HCT116 (cell line): ENCODE data around the gene VASH1. TPM values are rescaled to one million over a fixed set of nuclear protein-coding genes. Genes with fewer than 3 reads are reported as not detected.

Source experiments
- ATAC-seq: fragments of 200-7000 bp; cut with Tn5 transposase; 2 replicates; pipeline ENCODE4 v1.9.1; 2020; ENCODE audit warnings: mild to moderate bottlenecking, moderate library complexity
- BruUV-seq: library from RNA; stranded (reverse); fragments of 400-500 nt; replicated peaks from 2 replicates; lab custom pipeline; 2021; lab: Mats Ljungman, UMichigan
- CTCF ChIA-PET: fragments of 300-600 bp; sonication (Branson Sonifier 250); formaldehyde crosslinking; loops from one replicate; lab custom pipeline; 2021; ENCODE audit warnings: antibody characterized with exemption; lab: Charles Lee
- POLR2A ChIA-PET: fragments of 300-600, 350-600 bp; sonication (Branson Sonifier 250); formaldehyde crosslinking; loops from one replicate; lab custom pipeline; 2021; ENCODE audit warnings: antibody characterized with exemption; lab: Charles Lee
- RAD21 ChIA-PET, 2 experiments: fragments of 300-600 bp; sonication (Branson Sonifier 250); formaldehyde crosslinking; loops; one replicate each; lab custom pipeline; 2023; ENCODE audit warnings: low total read pairs in 2 of 2; ENCODE audit not compliant: uncharacterized antibody in 2 of 2, unreplicated experiment in 2 of 2, low non-redundant PET in 1 of 2; lab: Charles Lee
- DNase-seq: peaks from one replicate; pipeline ENCODE4 v3.0.0-alpha.2; 2010; ENCODE audit warnings: low read depth, low spot score
- H2AFZ ChIP-seq: fragments of 200-600 bp; shearing (Covaris generic), sonication (generic); 2 replicates; pipeline ENCODE4 v1.6.1; 2017; ENCODE audit warnings: low read depth, mixed run types, mixed read lengths, antibody characterized with exemption, low read length; ENCODE audit not compliant: poor library complexity, severe bottlenecking
- H3K27ac ChIP-seq: 2 replicates; pipeline ENCODE4 v1.5.1; 2012; ENCODE audit warnings: low read depth, low read length
- H3K27me3 ChIP-seq: fragments of 200-600 bp; sonication (generic); 2 replicates; pipeline ENCODE4 v1.6.1; 2016; ENCODE audit warnings: mixed run types, low read length, mixed read lengths; ENCODE audit not compliant: insufficient read depth
- H3K36me3 ChIP-seq, 2 experiments: fragments of 200-500 bp in 1 of 2; fragments of 200-600 bp in 1 of 2; sonication (Bioruptor generic) in 1 of 2; sonication (generic) in 1 of 2; 2 replicates each; pipeline versions ENCODE4 v1.5.1 to v1.6.1; 2014 to 2016; ENCODE audit warnings: low read length in 2 of 2, inconsistent platforms in 1 of 2, mixed read lengths in 1 of 2, mixed run types in 1 of 2; ENCODE audit not compliant: insufficient read depth in 2 of 2, control insufficient read depth in 1 of 2
- H3K4me1 ChIP-seq, 2 experiments: fragments of 200-600 bp in 1 of 2; sonication (generic) in 1 of 2; 2 replicates each; pipeline versions ENCODE4 v1.5.1 to v1.6.1; 2012 to 2017; ENCODE audit warnings: low read length in 2 of 2, inconsistent platforms in 1 of 2, mild to moderate bottlenecking in 1 of 2, mixed read lengths in 1 of 2, mixed run types in 1 of 2, moderate library complexity in 1 of 2; ENCODE audit not compliant: insufficient read depth in 2 of 2, control insufficient read depth in 1 of 2
- H3K4me2 ChIP-seq: fragments of 200-600 bp; sonication (generic); 2 replicates; pipeline ENCODE4 v1.6.1; 2017; ENCODE audit warnings: mixed run types, low read length, mixed read lengths
- H3K4me3 ChIP-seq, 2 experiments: fragments of 200-600 bp in 1 of 2; sonication (generic) in 1 of 2; replicated peaks in 1 of 2; 2 replicates each; pipeline ENCODE4 v1.5.1; 2011 to 2016; ENCODE audit warnings: low read length in 2 of 2, control low read depth in 1 of 2, low read depth in 1 of 2, mild to moderate bottlenecking in 1 of 2, mixed read lengths in 1 of 2, mixed run types in 1 of 2
- H3K79me2 ChIP-seq: fragments of 200-600 bp; sonication (generic); 2 replicates; pipeline ENCODE4 v1.6.1; 2017; ENCODE audit warnings: mild to moderate bottlenecking, mixed run types, low read length, moderate library complexity, mixed read lengths; ENCODE audit not compliant: insufficient read depth
- H3K9ac ChIP-seq: fragments of 200-600 bp; sonication (generic); 2 replicates; pipeline ENCODE4 v1.6.1; 2016; ENCODE audit warnings: low read length, mixed read lengths
- H3K9me2 ChIP-seq: fragments of 200-600 bp; sonication (generic), shearing (Covaris generic); 2 replicates; pipeline ENCODE4 v1.6.1; 2017; ENCODE audit warnings: mixed run types, mild to moderate bottlenecking, moderate library complexity; ENCODE audit not compliant: insufficient read depth
- H3K9me3 ChIP-seq, 2 experiments: fragments of 200-500 bp in 1 of 2; fragments of 200-600 bp in 1 of 2; sonication (Bioruptor generic) in 1 of 2; sonication (generic) in 1 of 2; 2 replicates each; pipeline ENCODE4 v1.6.1; 2014 to 2017; ENCODE audit warnings: low read length in 2 of 2, mixed read lengths in 2 of 2, inconsistent platforms in 1 of 2, low read depth in 1 of 2, mild to moderate bottlenecking in 1 of 2, mixed run types in 1 of 2, moderate library complexity in 1 of 2; ENCODE audit not compliant: control insufficient read depth in 1 of 2, insufficient read depth in 1 of 2
- H4K20me1 ChIP-seq: fragments of 200-600 bp; sonication (generic), shearing (Covaris generic); 2 replicates; pipeline ENCODE4 v1.6.1; 2017; ENCODE audit warnings: mixed run types, mild to moderate bottlenecking, moderate library complexity; ENCODE audit not compliant: insufficient read depth
- EZH2 ChIP-seq: fragments of 200-600 bp; sonication (generic); IDR thresholded peaks from 2 replicates; pipeline ENCODE4 v1.6.1; 2017; ENCODE audit warnings: antibody characterized with exemption, mixed run types
- RAD21 ChIP-seq: IDR thresholded peaks from 2 replicates; pipeline ENCODE4 v1.6.1; 2012; ENCODE audit warnings: low read depth, mild to moderate bottlenecking
- SP1 ChIP-seq: IDR thresholded peaks from 2 replicates; pipeline ENCODE4 v1.6.1; 2012; ENCODE audit warnings: low read depth
- intact Hi-C: fragments of 100-400 bp; cut with micrococcal nuclease; formaldehyde crosslinking; loops from 2 replicates; pipeline ENCODE4 v1.10.0; 2022
- total RNA-seq: library from RNA; stranded (reverse); gene quantifications from one replicate; pipeline ENCODE4 v1.2.1, GENCODE V29; 2021; ENCODE audit not compliant: unreplicated experiment
- TF ChIP-seq, protein P1 (sequence below): IDR thresholded peaks from 2 replicates; pipeline ENCODE4 v1.6.1; 2012; ENCODE audit warnings: low read depth

The VASH1 gene
- total RNA-seq, 1 experiment from 2014 or later = 13.3 TPM

DNA sequence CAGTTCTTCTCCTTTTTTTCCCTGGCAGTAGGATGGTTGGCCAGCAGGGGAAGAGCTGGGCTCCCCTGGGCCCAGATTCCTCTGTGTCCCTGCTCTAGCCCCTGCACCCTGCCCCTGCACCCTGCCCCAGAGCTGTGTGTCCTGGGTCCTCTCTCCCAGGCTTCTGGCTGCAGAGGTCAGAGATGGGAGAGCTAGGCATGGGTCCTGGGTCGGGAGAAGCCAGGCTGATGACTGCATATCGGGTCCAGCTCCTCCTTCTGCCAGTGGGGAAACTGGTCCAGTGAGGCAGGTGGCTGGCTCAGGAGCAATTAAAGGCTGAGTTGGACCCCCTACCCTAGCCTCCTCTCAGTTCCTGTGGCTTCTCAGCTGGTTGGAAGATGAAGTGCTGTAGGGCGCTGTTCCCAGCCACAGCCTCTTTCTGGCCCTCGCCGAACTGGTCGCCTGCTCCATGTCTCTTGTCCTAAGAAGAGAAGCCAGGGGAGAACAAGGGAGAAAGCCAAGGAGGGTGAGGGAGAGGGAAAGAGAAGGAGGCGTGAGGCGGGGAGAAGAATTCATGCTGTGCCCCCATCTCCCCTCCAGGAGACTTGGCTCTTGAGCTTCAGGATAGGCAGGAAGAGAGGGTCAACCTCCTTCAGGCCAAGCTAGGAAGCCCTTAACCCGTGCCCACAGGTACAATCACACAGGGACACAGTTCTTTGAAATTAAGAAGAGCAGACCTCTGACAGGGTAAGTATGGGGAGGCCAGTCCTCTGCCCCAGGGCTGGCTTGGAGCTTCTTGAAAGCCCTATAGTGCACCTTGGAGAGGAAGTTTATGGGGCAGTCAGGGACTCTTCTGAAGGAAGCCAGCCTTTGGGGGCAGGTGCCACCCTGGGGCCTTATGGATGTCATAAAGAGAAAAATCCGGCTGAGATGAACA, 9.5 kb downstream of the VASH1 start:
- BruUV-seq = no TSS peak
- Histone ChIP-seq H3K27me3 (no peaks in the 10 kb centered on the region), H3K4me1 (peaks cover 15 to 18% of the 10 kb centered on the region in 2 experiments)
- no peak for TF ChIP-seq SP1
- TF ChIP-seq, protein P1, sequence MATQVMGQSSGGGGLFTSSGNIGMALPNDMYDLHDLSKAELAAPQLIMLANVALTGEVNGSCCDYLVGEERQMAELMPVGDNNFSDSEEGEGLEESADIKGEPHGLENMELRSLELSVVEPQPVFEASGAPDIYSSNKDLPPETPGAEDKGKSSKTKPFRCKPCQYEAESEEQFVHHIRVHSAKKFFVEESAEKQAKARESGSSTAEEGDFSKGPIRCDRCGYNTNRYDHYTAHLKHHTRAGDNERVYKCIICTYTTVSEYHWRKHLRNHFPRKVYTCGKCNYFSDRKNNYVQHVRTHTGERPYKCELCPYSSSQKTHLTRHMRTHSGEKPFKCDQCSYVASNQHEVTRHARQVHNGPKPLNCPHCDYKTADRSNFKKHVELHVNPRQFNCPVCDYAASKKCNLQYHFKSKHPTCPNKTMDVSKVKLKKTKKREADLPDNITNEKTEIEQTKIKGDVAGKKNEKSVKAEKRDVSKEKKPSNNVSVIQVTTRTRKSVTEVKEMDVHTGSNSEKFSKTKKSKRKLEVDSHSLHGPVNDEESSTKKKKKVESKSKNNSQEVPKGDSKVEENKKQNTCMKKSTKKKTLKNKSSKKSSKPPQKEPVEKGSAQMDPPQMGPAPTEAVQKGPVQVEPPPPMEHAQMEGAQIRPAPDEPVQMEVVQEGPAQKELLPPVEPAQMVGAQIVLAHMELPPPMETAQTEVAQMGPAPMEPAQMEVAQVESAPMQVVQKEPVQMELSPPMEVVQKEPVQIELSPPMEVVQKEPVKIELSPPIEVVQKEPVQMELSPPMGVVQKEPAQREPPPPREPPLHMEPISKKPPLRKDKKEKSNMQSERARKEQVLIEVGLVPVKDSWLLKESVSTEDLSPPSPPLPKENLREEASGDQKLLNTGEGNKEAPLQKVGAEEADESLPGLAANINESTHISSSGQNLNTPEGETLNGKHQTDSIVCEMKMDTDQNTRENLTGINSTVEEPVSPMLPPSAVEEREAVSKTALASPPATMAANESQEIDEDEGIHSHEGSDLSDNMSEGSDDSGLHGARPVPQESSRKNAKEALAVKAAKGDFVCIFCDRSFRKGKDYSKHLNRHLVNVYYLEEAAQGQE = no peak
- no peak for TF ChIP-seq EZH2
- no peak for TF ChIP-seq RAD21
- TF ChIP-seq, all 23 proteins: peak for 0
- Histone ChIP-seq H3K4me3 (no peak overlapping the region), H3K36me3 (no peaks in the 10 kb centered on the region), H4K20me1 (no peaks in the 10 kb centered on the region), H3K9ac (no peak overlapping the region), H3K27ac (no peak overlapping the region), H3K4me2 (no peak overlapping the region), H3K79me2 (no peaks in the 10 kb centered on the region), H3K9me3 (no peaks in the 10 kb centered on the region), H3K9me2 (no peaks in the 10 kb centered on the region), H2AFZ (no peak overlapping the region)
- no peak for DNase-seq
- CTCF ChIA-PET = interaction anchor here (0.9 to 3.3 kb wide), 2 partner anchors 14 to 61 kb away, joined by 3 to 12 read pairs; no protein-coding TSS in a partner anchor
- POLR2A ChIA-PET = no interaction called here
- RAD21 ChIA-PET = no interaction called here
- intact Hi-C loops = no loop called here
- ATAC-seq = no peak
